Renal cortex interstitium (tissue), 3 donors: Measurements from ENCODE around the gene ABHD10. TPM values are rescaled to one million over a fixed set of nuclear protein-coding genes. Genes with fewer than 3 reads are reported as not detected.

Experiments
- polyA plus RNA-seq, 3 donors: library from polyadenylated mRNA; unstranded; fragments of 120-200 nt; gene quantifications; one replicate each; pipeline ENCODE4 v1.2.1, GENCODE V29; 2013; ENCODE audit not compliant: insufficient read length in 3 of 3

ABHD10 gene
- polyA plus RNA-seq, 3 donors, result 51.8 to 52.9 (median 52.3) TPM

Other genes starting within 250 kb of the ABHD10 start
- 100 to 1,000 TPM in 1 of 3 donors, 10 to 100 TPM in 2; 77.8 to 117 (median 94.6) TPM for gene PHLDB2, start 119.8 kb upstream of the ABHD10 start, polyA plus RNA-seq
- gene TAGLN3, start 19.9 kb downstream of the ABHD10 start, polyA plus RNA-seq, result 1 to 10 TPM; 1.5 to 3.0 (median 1.9) TPM
- under 1 TPM in 1 of 3 donors, not detected in 2; 0.09 TPM for gene TMPRSS7, start 55.7 kb downstream of the ABHD10 start, polyA plus RNA-seq
- 1 to 10 TPM; 5.9 to 7.9 (median 6.0) TPM for gene C3orf52, start 107.4 kb downstream of the ABHD10 start, polyA plus RNA-seq
- gene GCSAM, start 154.2 kb downstream of the ABHD10 start, polyA plus RNA-seq, result 1 to 10 TPM; 1.3 to 3.1 (median 2.3) TPM